HS-27A (cell line): Measurements from ENCODE around the gene PSMB5.

Experiments used
- DNase-seq: peaks from one replicate; pipeline ENCODE4 v3.0.0-alpha.2; 2012; ENCODE audit warnings: low read depth, missing footprints

The PSMB5 gene

GRCh38 chr14:22987291-22987690 lies 47.4 kb downstream of the PSMB5 start:
- no peak for DNase-seq

DNA sequence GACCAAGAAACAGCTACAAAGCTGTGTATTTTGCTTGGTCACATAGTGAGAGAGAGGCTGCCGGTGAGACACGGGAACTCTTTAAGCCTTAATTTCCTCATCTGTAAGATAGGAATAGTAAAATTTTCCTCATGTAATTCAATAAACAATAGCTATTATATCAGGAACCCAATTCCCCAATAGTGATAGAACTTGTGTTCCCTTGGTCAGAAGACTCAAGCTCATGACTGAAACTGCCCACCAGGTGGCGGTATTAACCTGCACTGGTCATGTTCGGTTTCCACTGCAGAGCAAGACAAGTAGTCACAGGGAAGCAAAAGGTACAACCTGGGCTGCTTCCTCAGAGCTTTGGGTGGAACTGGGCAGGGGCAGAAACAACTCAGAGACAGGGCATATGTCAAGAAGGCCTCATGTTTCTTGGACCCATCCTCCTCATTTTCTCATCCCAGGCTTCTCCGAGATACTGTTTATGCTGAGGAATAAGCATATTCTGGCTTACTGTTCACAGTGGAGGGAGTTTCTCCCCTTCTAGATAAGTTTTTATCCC lies 48.1 kb downstream of the PSMB5 start:
- no peak for DNase-seq

GRCh38 chr14:22985894-22986507 lies 48.7 kb downstream of the PSMB5 start:
- DNase-seq = no peak

DNA sequence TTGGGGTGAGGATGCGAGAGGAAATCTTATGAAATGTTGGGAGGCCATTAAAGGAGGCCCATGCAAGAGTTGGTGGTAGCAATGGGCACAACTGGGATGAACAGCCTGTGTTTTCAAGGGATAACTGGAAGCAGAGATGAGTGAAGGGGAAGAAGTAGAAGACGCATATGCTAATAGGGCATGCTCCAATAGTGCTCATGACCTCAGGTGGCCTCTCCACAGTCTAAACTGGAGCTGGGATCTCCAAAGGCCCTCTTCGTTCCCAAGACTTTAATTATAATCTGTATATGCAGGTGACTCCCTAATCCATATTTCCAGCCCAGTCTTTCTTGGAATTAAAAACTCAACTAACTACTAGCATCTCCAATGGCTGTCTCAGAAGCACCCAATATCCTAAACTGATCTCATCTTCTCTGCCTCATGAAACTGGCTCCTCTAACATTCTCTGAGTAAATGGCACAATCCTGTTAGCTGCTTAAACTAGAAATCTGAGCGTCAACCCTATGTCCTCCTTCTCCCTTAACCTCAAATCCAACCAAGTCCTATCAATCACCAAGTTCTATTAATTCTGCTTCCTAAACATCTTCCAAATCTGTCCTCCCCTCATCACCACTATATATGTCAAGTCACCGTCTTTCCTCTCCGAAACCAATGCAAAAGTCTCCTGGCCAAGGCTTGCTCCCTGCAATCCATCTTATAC lies 49.6 kb downstream of the PSMB5 start:
- no peak for DNase-seq

DNA sequence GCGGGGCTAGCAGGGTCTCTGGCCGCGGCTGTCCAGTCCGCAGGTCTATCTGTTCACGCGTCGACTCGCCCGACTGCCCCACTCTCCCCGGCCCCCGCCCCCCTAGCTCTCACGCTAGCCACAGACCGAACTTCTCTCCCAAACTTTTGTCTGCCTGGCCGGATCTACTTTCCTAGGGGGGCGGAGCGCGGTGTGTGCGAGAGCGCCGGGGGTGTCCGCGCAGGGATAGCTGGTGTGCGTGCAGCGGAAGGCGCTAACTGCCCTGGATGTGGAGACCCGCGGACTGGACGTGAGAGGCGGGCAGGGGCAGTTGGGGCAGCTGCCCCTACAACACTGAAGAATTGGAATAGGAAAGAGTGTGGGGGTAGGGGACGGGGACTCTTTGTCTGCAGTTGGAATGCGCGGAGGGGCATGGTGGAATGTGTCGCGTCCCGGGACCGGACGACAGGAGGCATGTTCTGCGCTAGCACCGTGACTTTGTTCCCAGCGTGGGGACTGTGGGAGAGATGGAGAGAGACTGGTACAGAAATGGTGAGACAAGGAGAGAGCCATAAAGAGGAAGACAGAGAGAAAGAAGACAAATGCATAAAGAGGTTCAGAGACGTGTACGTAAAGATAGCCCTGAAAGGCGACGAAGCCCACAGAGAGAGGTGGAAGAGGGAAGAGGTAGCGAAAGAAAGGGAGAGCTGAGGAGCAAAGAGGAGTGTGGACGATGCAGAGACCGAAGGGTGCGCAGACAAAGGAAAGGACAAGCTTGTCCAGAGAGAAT lies 52.0 kb downstream of the PSMB5 start, which contains the start of gene AJUBA:
AJUBA (minus strand) TSS at position 75 of the 769 bp plus-strand sequence. CDS start 285 bp downstream, outside the sequence.
- peak; percentile 94 for DNase-seq

DNA sequence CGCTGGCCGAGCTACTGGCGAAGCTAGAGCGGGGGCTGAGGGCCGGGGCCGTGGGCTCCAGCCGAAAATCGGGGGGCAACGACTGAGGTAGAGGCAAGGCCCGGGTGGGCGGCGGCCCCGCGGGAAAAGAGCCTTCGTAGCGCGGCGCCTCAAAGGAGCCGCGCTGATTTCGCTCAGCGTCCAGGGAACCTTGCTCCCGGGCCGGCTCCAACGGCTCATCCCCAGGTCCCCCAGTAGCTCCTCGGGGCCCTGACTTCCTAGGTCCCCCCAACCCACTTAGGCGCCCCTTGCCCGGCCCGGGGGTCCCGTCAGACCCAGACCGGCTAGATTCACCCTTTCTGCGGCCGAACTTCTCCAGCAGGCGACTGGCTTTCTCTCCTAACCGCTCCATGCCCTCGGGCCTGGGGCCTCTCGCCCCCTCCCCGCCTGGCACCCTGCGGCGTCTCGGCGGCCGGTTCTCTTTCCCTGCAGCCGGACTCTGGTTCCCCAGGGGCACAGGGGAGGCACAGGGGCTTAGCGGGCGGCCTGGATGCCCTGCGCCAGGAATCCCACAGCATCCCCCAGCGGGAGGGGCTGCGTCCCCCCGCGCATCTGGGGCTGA lies 52.7 kb downstream of the PSMB5 start:
- no peak for DNase-seq

DNA sequence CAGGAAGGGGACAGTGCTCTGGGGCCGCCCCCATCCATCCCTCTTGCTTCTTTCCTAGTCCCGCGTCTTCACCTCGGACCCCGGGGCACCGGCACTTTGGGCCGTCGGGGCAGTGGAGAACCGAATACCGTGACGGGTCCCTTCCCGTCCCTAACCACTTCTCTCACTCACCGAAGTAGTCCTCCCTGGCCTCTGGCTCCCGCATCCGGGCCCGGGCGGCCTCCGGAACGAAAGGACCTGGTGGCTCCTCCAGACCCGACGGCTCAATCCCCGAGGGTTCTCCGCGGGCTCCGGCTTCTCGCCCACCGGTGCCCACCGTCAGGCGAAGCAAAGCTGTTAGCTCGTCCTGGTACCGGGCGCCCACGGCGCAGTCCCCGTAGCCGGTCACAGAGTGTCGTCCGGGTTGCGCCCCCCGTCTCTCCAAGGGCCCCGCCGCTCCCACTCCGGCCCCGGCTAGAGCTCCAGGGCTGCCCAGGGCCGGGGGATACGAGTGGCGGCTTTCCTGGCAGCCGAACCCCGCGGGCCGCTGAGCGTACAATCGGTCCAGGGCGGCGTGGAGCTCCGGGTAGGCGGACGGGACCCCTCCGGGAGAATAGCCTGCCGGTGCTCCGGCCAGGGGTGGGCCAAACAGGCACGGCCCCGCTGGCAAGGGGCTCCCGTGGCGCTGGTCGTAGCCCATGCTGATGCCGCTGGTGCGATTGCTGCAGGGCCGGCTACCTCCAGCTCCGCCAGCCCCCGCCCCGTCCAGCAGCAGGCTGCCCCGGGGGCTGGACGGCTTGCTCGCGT lies 53.4 kb downstream of the PSMB5 start:
- no peak for DNase-seq

DNA sequence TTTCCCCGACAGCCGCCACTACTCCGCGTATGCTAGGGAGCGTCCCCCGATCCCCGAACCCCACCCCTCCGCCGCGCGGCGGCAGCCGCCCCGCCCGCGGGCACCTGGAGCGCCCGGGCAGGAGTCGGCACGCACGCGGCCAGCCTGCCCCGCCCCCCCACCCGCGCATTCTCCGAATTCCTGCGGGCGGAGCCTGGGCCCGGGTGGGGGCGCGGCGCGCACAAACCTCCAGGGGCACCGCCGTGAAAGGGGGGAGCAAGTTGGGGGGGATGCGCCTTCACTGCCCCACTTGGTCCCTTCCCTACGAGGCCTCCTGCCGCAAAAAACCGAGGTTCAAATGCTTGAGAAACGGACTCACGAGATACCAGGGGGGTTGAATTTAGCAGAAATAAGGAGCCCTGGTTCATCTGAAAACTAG lies 54.0 kb downstream of the PSMB5 start:
- no peak for DNase-seq

DNA sequence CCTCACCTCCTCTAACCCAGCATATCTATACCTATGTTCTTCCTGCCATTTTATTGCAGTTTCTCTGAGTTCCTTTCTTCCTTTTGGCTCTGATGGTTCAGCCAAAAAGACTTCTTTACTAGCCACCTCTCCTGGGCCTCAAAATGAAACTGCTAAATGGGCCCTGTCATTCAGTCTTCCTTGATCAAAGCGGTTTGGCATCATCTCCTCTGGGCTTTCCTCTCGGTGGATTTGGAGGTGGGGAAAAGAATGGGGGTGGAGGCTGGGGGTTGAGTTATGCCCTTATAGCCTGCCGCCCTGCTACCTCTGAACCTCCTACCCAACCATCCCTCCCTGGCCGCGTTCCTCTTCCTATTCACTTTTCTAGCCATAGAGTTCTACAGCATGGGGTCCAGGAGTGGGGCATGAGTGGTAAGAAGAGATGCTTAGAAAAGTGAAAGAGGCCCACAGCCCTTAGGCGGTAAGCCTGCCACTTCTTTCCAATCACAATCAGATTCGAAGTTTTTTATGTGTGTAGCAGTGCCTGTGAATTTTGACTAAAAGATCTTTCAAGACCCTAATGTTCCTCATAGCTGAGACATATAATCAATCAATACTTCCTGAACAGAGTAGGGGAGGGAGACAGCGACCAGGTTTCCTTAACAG lies 54.8 kb downstream of the PSMB5 start:
- no peak for DNase-seq

DNA sequence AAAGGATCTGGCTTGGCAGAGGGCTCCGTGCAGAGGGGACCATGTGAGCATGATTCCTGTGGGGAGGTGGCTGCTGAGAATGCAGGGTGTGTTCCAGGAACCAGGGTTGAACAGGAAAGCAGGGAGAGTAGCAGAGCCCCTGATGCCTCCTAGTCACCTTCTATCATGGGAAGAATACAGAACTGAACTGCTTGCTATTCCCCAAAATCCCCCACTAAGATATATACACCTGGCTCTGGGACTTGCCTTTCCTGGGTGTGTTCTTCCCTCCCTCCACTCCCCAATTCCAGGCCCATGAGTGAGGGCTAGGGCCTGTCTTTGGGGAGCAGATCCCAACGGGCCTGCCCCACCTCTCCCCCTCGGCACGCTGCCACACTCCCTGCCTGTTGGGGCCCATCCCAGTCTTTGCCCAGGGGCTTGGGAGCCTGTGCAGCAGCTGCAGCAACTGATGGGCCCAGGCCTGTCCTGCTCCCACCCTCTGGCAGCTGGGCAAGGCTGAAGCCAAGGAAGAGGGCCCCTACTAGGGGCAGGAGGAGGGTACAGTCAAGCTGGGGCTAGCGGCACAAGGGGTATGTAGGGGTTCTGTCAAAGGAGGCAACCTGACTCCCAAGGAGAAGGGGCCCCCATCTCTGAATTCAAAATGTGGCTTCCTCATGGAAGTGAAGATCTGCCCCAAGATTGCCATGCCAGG lies 55.6 kb downstream of the PSMB5 start:
- no peak for DNase-seq

DNA sequence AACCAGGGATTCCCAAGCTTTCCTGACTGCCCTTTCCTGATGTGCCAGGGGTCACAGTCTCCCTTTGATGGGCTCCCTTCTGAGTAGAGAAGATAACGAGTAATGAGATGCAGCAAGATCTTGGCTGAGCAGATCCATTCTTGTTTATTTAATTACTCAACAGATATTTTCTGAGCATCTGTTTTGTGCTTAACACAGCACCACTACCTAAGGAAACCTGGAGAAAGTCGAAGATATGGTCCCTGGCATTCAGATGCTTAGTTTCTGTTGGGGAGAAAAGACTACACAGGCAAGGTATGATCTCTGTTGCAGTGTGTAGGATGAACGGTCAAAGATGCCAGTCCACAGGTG lies 56.2 kb downstream of the PSMB5 start:
- no peak for DNase-seq

DNA sequence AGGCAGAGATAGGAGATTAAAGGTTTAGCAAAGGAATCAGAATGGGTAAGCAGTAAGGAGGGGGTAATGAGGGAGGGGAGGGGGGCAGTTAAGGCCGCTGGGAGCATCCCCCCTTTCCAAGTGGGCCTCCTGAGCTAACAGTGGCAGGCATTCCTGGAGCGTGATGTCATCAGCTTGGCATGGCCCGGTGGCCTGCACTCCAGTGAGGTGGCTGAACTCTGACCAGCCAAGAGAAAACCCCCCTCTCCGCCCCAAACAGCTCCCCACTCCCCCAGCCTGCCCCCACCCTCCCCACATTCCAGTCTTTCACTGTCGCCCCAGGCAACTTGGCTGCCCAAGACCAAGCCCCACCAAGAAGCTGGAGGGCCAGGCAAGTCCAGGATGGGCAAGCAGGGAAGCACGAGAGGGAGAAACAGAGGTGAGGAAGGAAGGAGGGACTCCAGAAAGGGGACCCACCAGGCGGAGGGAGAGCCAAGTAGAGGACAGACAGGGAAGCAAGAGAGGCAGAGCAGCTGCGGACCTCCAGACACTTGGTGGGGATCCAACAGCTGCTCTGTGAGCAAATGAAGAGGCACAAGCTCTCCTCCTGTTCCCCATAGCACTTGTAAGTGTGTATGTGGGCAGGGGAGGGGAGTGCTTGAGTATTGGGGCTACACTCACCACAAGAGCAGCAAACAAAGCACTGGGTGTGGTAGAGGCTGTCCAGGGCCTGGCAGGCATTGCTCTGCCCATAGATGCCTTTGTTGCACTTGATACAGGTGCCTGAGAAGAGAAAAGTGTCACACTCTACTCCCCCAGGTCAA lies 56.8 kb downstream of the PSMB5 start:
- DNase-seq = peak; percentile 97

DNA sequence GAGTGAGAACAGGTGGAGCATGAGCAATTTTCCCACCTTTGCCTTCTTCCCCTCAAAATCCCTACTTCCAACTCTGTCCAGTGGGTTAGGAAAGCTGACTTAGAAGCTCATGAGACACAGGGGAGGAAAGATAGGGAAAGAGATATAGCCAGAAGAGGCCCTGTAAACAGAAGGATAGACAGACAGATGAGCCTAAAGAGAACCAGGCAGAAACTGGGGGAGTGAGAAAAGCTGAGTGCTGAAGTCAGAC lies 57.3 kb downstream of the PSMB5 start:
- DNase-seq = peak; percentile 68

DNA sequence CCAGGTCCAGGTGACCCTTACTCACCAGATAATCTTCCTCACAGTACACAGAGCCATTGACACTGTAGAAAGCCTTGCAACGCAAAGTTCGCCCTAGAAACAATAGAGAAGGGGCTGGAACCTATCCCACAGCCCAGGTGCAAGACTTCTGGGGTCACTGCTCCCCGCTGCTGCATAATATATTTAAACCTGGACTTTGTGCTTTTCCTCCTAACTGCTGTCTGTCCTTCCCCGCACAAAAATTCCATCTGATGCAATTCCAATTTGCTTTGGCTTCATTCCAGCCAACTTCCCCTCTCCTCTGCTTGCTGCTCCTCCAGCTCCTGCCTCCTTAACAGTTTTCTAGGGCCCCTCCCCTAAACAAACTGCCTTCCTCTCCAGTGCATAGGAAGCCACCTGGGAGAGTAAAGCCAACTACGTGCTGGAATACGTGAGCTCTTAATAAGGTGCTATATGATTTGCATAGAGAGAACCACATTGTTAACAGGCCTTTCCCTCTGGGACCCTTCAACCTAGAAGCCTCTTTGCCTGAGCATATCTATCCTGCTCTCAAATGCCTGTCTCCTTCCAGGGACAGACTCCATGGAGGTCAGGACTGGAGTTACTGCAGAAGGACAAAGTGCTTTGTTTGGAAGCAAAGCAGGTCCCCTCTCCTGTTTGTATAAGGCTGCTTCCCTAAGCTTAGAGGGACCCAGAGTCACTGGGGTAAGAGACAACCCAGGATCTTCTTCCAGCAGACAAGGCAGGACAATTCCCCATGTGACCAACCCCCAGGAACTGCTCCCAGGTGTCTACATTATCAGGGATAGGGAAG lies 57.9 kb downstream of the PSMB5 start:
- peak; percentile 85 for DNase-seq
